K562 treated with DMSO at 1 percent for 24 hours (cell line): ENCODE measurements around the gene JUN. TPM values are rescaled to one million over a fixed set of nuclear protein-coding genes. Genes with fewer than 3 reads are reported as not detected.

Source experiments
- total RNA-seq: library from RNA; unstranded; fragments of 300-600 nt; gene quantifications from 2 replicates; pipeline ENCODE4 v1.2.3, GENCODE V29; 2022; ENCODE audit warnings: low read depth; ENCODE audit not compliant: insufficient read depth

Gene JUN
- total RNA-seq = 50.4 and 50.9 TPM in 2 replicates

DNA sequence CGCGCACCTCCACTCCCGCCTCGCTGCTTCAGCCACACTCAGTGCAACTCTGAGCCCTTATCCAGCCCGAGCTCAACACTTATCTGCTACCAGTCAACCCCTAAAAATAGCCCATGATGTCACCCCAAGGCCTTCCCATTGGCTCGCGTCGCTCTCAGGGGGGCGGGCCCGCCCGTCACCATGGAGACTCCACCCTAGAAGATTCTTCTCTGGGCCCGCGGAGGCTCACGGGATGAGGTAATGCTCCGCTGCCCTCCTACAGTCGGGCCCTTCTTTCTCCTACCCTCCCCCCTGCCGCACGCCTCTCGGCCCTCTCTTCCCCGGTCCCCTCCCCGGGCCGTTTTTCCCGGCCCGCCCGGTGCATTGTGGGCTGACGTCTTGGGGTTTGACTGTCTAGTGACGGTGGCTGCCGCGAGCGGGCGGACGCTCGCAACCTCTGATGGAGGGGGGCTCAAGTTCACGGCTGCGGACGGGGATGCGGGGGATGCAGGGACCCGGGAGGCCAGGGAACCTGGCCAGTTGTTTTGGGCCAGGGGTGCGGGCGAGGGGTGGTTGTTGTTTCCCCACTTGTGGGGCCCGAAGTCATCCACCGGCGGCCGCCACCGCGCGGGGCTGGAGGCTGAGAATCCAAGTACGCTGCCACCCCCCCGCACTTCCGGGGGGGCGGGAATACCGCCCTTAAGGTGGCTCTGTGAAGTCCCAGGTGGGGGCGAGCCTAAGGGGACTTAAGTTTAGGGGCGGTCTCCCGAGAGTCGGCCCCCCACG, at the start of gene JUN:
JUN (minus strand) TSS at position 55 of the 765 bp plus-strand sequence. CDS start 977 bp downstream, outside the sequence.

Other genes with a start within 250 kb of the JUN start
- 7.2 and 10.6 TPM in 2 replicates for gene OMA1, start 237.3 kb downstream of the JUN start, total RNA-seq
- gene TACSTD2, start 206.8 kb downstream of the JUN start, total RNA-seq = not detected in 2 replicates
- 5.0 and 6.3 TPM in 2 replicates for gene MYSM1, start 84.0 kb downstream of the JUN start, total RNA-seq